HG02759 (cell line): Measurements from ENCODE around the gene NXPE4.

Experiments used
- ATAC-seq: cut with Tn5 transposase; IDR thresholded peaks from one replicate; pipeline ENCODE4 v1.9.1; 2021; ENCODE audit warnings: mild to moderate bottlenecking, moderate library complexity; ENCODE audit not compliant: unreplicated experiment

The NXPE4 gene

GRCh38 chr11:114563077-114563476 lies 32.5 kb downstream of the NXPE4 start:
- no peak for ATAC-seq

DNA sequence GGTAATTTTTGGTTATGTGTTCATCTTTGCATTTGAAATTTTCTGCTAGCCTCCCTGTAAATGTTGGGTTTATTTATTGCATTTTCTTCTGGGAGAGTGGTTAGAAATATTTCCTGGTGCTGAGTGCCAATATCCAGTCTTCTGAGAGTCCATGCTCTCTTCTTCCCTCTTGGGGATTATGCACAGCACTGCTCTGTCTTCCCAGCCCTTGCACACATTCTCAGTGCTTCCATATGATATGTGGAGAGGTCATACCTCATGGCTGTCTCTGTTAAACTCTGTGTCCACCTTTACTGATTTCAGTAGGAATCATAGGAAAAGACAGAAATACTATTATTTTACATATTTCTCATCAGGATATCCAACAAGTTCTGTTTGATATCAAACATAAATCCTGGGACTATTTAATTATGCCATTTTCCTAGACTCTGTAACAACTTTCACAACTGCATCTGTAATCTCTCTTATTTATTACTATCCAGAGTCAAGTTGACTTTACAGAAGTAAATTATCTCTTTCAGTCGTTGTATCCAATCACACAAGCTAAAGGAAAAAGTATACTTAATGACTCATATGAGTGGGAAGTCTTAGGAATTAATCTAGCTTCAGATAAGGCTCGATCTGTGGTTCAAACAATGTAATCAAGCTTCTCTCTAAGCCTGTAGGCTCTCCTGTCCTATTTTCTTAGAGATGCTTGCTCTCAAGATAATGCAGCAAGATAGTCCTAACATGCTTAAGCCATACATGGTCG lies 33.2 kb downstream of the NXPE4 start:
- no peak for ATAC-seq

GRCh38 chr11:114559425-114560310 lies 35.9 kb downstream of the NXPE4 start, which contains the start of gene NXPE1:
Gene NXPE1, minus strand, starts transcription at chr11:114559881. Its CDS starts 8,680 bp downstream, at chr11:114551201.
- no peak for ATAC-seq

GRCh38 chr11:114556135-114556534 lies 39.5 kb downstream of the NXPE4 start:
- ATAC-seq = no peak

- no peak for ATAC-seq
Observed at GRCh38 chr11:114553642-114554041, 41.9 kb downstream of the NXPE4 start.

- ATAC-seq = no peak
Observed at GRCh38 chr11:114551060-114551459, 44.5 kb downstream of the NXPE4 start.

DNA sequence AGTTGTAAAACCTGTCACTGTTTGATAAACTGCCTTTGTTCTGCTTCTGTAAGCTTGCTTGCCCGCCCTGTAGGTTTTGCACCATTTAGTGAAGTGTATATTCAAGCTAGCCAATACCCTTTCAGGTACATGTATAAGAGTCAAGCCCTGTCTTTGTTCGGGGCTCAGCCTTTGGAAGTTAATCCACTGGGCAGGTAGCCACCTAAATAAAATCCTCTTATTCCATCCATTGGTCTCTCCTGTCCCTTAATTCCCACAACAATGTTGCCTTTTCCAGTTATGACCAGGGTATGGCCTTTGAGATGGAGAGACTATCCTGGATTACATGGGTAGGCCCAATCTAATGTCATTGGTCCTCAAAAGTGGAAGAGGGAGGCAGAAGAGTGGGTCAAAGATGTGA lies 69.9 kb downstream of the NXPE4 start:
- no peak for ATAC-seq

GRCh38 chr11:114524122-114524521 lies 71.5 kb downstream of the NXPE4 start:
- ATAC-seq = no peak

- ATAC-seq = no peak
Observed at GRCh38 chr11:114522818-114523217, 72.8 kb downstream of the NXPE4 start.
